Left renal pelvis (tissue), 4 donors: ENCODE results near the gene METTL17. TPM values are rescaled to one million over a fixed set of nuclear protein-coding genes. Genes with fewer than 3 reads are reported as not detected.
"Not testable (repeated sequence)": the region's sequence is repeated elsewhere in the genome, so short reads cannot be mapped to it uniquely, and the experiment has no call there.

Source experiments
- DNase-seq, 4 donors: peaks; one replicate each; pipeline ENCODE4 v3.0.0-alpha.2; 2013; ENCODE audit warnings: low read depth in 4 of 4, low spot score in 3 of 4
- polyA plus RNA-seq, 4 donors: library from polyadenylated mRNA; unstranded; fragments of 120-200 nt; gene quantifications; one replicate each; pipeline ENCODE4 v1.2.1, GENCODE V29; 2013; ENCODE audit not compliant: insufficient read length in 4 of 4

The METTL17 gene
- polyA plus RNA-seq, 4 donors = 63.6 to 119 (median 88.0) TPM

GRCh38 chr14:21023817-21024584, 34.2 kb downstream of the METTL17 start:
- no peak for DNase-seq

DNA sequence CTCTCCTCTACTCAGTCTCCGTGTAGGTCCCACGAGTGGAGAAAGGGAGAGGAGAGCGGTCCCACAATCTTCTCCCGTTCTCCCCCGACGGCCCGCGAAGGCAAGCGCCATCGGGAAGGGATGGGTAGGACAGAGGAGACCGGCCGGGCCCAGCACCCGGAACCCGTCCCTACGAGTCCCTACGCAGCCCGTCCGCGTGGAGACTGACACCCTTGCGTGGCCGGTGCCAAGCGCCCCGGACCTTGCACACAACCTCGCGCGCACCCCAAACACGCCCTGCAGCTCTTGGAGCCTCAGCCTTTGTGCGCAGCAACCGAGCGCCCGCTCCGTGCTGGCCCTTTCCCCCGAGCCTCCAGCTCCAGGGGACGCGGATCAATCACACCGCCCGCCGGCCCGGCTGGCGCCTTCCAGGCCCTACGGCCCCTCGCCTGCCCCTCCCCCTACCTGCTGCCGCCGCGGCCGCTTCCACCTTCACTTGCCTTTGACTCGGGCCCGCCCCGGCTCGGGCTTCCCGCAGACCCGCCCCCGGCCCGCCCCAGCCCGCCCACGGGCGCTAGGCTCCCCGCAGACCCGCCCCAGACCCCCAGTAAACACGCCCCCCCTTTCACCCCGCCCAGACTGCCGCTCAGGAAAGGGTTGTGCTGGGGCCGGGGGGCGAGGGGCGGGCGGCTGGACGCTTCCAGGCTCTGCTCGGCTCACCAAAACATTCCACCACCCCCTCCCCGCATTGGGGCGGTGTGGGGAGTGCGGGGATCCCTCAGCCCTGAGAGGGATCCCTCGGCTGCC, 35.0 kb downstream of the METTL17 start, which contains the start of gene NDRG2:
Gene NDRG2, minus strand, starts transcription at position 477 of the 786 bp plus-strand sequence. CDS start 1,746 bp downstream, outside the sequence.
- DNase-seq = peak in 3 of 4 donors; percentile 55 to 59 (median 58)

GRCh38 chr14:21025371-21026273, 35.8 kb downstream of the METTL17 start:
- DNase-seq = peak in 3 of 4 donors; percentile 39 to 52 (median 44)

GRCh38 chr14:21026274-21026987, 36.7 kb downstream of the METTL17 start:
- no peak for DNase-seq

DNA sequence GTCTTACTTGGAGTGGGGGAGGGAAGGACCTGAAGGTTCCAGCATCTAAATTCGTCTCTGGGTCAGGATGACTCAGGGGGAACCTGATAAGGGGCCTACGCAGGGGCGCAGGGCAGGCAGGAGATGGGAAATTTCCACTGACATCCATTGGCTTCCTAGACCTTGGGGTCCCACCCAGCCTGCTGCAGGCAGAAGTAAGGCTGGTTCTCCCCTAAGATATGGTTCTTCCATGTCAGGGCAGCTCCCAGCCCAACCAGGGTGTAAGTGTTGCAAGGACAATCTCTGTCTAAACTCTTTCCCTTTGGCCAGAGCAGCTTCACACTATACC, 37.2 kb downstream of the METTL17 start:
- no peak for DNase-seq

DNA sequence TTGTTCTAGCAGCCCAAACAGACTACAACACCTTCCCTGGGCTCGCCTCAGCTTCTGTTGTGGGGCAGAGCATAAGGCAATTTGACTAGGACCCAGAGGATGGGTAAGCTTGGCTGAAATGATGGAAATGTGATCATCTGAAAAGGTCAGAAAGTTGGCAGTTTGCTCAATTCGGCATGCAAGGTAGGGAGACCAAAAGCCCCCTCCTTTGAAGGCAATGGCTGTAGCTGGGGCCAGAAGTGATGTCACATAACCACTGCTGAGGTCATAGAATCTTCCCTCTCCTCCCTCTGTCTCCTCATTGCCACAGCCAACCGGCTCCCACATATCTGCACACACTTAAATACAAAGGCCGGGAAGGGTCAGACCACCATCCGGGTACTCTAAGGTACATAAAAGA, 40.1 kb downstream of the METTL17 start, which contains the start of gene TPPP2:
Gene TPPP2, plus strand, starts transcription at position 301 of the 400 bp plus-strand sequence. CDS start 365 bp downstream, outside the sequence.
- DNase-seq = no peak

DNA sequence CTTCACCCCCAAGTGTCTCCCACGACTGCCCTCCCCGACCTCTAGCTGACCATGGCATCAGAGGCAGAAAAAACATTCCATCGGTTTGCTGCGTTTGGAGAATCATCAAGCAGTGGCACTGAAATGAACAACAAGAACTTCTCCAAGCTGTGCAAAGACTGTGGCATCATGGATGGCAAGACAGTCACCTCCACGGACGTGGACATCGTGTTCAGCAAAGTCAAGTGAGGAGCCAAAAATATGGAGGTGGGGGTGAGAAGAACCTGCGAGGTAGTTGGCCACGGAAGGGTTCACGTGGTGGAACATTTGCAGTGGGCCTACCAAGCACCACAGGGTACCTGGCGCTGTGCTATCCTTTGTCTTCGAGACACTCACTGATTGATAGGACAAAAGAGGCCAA, 40.8 kb downstream of the METTL17 start:
- DNase-seq = no peak

- no peak for DNase-seq
These were observed 42.7 kb downstream of the METTL17 start for GRCh38 chr14:21032326-21033132.

GRCh38 chr14:21033133-21033698, 43.4 kb downstream of the METTL17 start:
- DNase-seq = no peak

DNA sequence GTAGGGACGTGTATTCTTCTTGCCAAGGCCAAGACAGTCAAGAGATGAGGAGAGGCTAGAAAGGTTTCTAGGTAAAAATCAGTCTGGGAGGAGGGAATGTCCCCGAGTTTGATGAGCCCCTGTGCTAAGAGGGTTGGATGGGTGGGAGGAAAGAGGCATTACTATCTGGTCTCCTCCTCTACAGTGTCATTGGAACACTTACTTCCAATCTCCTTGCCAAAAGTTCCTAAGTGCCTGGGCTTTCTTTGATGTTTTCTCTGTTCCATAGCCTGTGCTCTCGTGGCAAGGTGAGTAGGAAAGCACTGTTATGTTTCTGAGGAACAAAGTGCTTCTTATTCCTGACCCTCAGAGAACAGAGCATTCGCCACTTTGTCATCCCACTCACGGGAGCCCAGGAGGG, 44.9 kb downstream of the METTL17 start, which contains the start of gene RNASE13:
Gene RNASE13, minus strand, starts transcription at position 101 of the 400 bp plus-strand sequence. CDS start 519 bp downstream, outside the sequence.
- DNase-seq = no peak

- DNase-seq = no peak
These were observed 47.0 kb downstream of the METTL17 start for GRCh38 chr14:21036751-21037150.

- no peak for DNase-seq
These were observed 47.4 kb downstream of the METTL17 start for GRCh38 chr14:21037156-21037555.

GRCh38 chr14:21038441-21039422, 49.0 kb downstream of the METTL17 start:
- DNase-seq = peak in 1 of 4 donors; percentile 45

DNA sequence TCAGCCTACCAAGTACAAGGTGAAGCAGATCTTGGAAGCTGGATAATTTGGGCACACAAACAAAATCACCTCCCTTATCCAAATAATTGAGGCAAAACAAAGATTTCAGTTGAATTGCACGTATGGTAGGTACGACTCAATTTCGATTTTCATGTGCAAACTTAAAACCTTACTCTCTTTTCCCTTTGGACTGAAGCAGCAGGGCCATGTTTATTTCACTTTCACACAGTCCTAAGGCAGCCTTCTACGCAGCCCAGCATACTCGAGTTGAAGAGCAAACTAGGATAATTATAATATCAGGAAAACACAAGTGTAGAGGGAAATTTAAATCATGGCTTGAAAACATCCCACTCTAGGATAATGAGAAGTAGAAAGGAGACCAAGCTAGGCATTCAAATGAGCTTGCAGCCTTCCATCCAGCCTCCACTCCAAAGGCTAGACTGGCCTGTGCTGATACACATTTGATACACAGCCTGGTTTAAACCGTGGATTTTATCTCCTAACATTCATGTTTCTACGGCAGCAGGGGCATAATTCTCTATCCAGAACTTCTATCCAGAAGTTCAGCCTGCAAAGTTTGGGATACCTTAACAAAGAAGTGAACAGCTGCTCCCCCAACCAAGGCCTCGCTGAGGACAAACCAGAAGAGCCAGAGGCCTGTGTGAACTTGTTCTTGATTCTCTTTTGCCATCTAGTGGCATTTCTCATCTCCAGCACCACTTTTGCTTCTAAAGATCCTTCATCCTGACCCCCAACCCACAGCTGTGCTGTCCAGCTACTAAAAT, 50.0 kb downstream of the METTL17 start:
- peak in 3 of 4 donors; percentile 49 to 71 (median 54) for DNase-seq

- no peak for DNase-seq
These were observed 50.7 kb downstream of the METTL17 start for GRCh38 chr14:21040370-21040925.

GRCh38 chr14:21040941-21041340, 51.2 kb downstream of the METTL17 start:
- DNase-seq = not testable (repeated sequence)
